ENCODE results near the gene SLC6A16. TPM values are rescaled to one million over a fixed set of nuclear protein-coding genes. Genes with fewer than 3 reads are reported as not detected.
"Not testable (repeated sequence)": the region's sequence is repeated elsewhere in the genome, so short reads cannot be mapped to it uniquely, and the experiment has no call there.

SLC6A16 gene
- total RNA-seq, 1 experiment from 2014 or later: 5.0 TPM

DNA sequence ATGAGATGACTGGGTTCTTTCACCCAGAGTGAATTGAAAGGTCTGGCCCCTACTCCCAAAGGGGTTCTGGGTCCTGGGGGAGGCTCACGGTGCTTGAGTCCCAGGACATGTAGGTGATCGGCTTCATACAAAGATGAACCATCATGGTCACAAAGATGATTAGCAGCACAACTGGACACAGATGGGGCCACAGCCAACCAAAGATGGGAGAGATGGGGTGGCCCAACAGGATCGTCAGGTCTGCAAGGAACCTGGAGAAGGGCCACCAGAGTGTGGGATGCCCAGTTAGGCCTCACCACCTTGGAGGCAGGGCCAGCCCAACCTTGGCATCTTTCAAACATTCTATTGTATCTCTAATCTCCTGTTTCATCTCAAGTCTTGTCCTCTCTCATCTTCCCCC, 34.5 kb downstream of the SLC6A16 start:
- no peaks in the 10 kb centered on the region for H3K9me3 ChIP-seq (ENCODE audit: control insufficient read depth in 1 of 2, insufficient read depth in 1 of 2, low read depth in 1 of 2, low read length in 2 of 2)
- no peak overlapping the region for H3K27ac ChIP-seq (ENCODE audit: low read depth, low read length)
- no peak for ATAC-seq
- intact Hi-C loops (cut with micrococcal nuclease): no loop called here
- H4K20me1 ChIP-seq (ENCODE audit: insufficient read depth): no peaks in the 10 kb centered on the region
- no peaks in the 10 kb centered on the region for H3K9me2 ChIP-seq (ENCODE audit: insufficient read depth)
- TF ChIP-seq YY1 (IDR thresholded peaks at IDR 0.05; ENCODE audit: extremely low read depth, insufficient replicate concordance, low read depth, low read length) (no peak), EZH2 (IDR thresholded peaks at IDR 0.05) (no peak), EGR1 (IDR thresholded peaks at IDR 0.05; ENCODE audit: low read depth) (no peak)
- ChIA-PET POLR2A (no interaction called here), CTCF (no interaction called here), RAD21 (ENCODE audit: low non-redundant PET in 1 of 2, low total read pairs in 2 of 2, uncharacterized antibody in 2 of 2, unreplicated experiment in 2 of 2) (no interaction called here)
- no peak overlapping the region for H2AFZ ChIP-seq (ENCODE audit: low read depth, low read length, poor library complexity, severe bottlenecking)
- H3K79me2 ChIP-seq (ENCODE audit: insufficient read depth, low read length): no peaks in the 10 kb centered on the region
- no TSS peak for BruUV-seq (replicated peaks)
- no peak overlapping the region for H3K9ac ChIP-seq (ENCODE audit: low read length)
- no peak overlapping the region for H3K4me2 ChIP-seq (ENCODE audit: low read length)
- no peaks in the 10 kb centered on the region for H3K27me3 ChIP-seq (ENCODE audit: insufficient read depth, low read length)
- H3K4me1 ChIP-seq (ENCODE audit: control insufficient read depth in 1 of 2, insufficient read depth in 2 of 2, low read length in 2 of 2): no peaks in the 10 kb centered on the region
- no peak overlapping the region for H3K4me3 ChIP-seq (replicated peaks in 1 of 2; ENCODE audit: low read depth in 1 of 2, low read length in 2 of 2)
- DNase-seq (ENCODE audit: low read depth, low spot score): no peak
- H3K36me3 ChIP-seq (ENCODE audit: control insufficient read depth in 1 of 2, insufficient read depth in 2 of 2, low read length in 2 of 2): no peaks in the 10 kb centered on the region

GRCh38 chr19:49289286-49289685, 35.7 kb downstream of the SLC6A16 start:
- CTCF ChIA-PET: interaction anchor here (1.1 kb wide), 1 partner anchor 12 kb away, joined by 4 read pairs; no protein-coding TSS in a partner anchor
- H3K9ac ChIP-seq (ENCODE audit: low read length); ATAC-seq; H3K4me1 ChIP-seq (ENCODE audit: control insufficient read depth in 1 of 2, insufficient read depth in 2 of 2, low read length in 2 of 2); H4K20me1 ChIP-seq (ENCODE audit: insufficient read depth); H3K4me2 ChIP-seq (ENCODE audit: low read length); BruUV-seq (replicated peaks); POLR2A ChIA-PET; intact Hi-C loops (cut with micrococcal nuclease); RAD21 ChIA-PET (ENCODE audit: low non-redundant PET in 1 of 2, low total read pairs in 2 of 2, uncharacterized antibody in 2 of 2, unreplicated experiment in 2 of 2); H2AFZ ChIP-seq (ENCODE audit: low read depth, low read length, poor library complexity, severe bottlenecking); H3K9me2 ChIP-seq (ENCODE audit: insufficient read depth); H3K4me3 ChIP-seq (replicated peaks in 1 of 2; ENCODE audit: low read depth in 1 of 2, low read length in 2 of 2); H3K27me3 ChIP-seq (ENCODE audit: insufficient read depth, low read length); H3K36me3 ChIP-seq (ENCODE audit: control insufficient read depth in 1 of 2, insufficient read depth in 2 of 2, low read length in 2 of 2); H3K27ac ChIP-seq (ENCODE audit: low read depth, low read length); H3K9me3 ChIP-seq (ENCODE audit: control insufficient read depth in 1 of 2, insufficient read depth in 1 of 2, low read depth in 1 of 2, low read length in 2 of 2); DNase-seq (ENCODE audit: low read depth, low spot score); H3K79me2 ChIP-seq (ENCODE audit: insufficient read depth, low read length): not testable (repeated sequence)

DNA sequence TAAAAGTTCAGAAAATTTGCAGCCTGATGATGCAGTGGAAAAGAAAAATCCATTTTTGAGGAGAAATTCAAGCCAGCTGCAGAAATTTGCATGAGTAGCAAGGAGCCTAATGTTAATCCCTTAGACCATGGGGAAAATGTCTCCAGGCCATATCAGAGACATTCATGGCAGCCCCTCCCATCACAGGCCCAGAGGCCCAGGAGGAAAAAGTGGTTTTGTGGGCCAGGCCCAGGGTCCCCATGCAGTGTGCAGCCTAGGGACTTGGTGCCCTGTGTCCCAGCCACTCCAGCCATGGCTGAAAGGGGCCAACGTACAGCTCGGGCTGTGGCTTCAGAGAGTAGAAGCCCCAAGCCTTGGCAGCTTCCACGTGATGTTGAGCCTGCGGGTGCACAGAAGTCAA, 36.8 kb downstream of the SLC6A16 start:
- H3K36me3 ChIP-seq (ENCODE audit: control insufficient read depth in 1 of 2, insufficient read depth in 2 of 2, low read length in 2 of 2); RAD21 ChIA-PET (ENCODE audit: low non-redundant PET in 1 of 2, low total read pairs in 2 of 2, uncharacterized antibody in 2 of 2, unreplicated experiment in 2 of 2); BruUV-seq (replicated peaks); H3K27me3 ChIP-seq (ENCODE audit: insufficient read depth, low read length); H3K9me2 ChIP-seq (ENCODE audit: insufficient read depth); H4K20me1 ChIP-seq (ENCODE audit: insufficient read depth); intact Hi-C loops (cut with micrococcal nuclease); DNase-seq (ENCODE audit: low read depth, low spot score); H3K9ac ChIP-seq (ENCODE audit: low read length); H3K27ac ChIP-seq (ENCODE audit: low read depth, low read length); H3K4me1 ChIP-seq (ENCODE audit: control insufficient read depth in 1 of 2, insufficient read depth in 2 of 2, low read length in 2 of 2); H3K4me2 ChIP-seq (ENCODE audit: low read length); H3K79me2 ChIP-seq (ENCODE audit: insufficient read depth, low read length); H3K4me3 ChIP-seq (replicated peaks in 1 of 2; ENCODE audit: low read depth in 1 of 2, low read length in 2 of 2); POLR2A ChIA-PET; ATAC-seq; H2AFZ ChIP-seq (ENCODE audit: low read depth, low read length, poor library complexity, severe bottlenecking); H3K9me3 ChIP-seq (ENCODE audit: control insufficient read depth in 1 of 2, insufficient read depth in 1 of 2, low read depth in 1 of 2, low read length in 2 of 2): not testable (repeated sequence)
- CTCF ChIA-PET: interaction anchor here (1.1 kb wide), 1 partner anchor 13 kb away, joined by 4 read pairs; no protein-coding TSS in a partner anchor

Measured in HCT116 (cell line).